ENCODE measurements around the gene MCAM. TPM values are rescaled to one million over a fixed set of nuclear protein-coding genes. Genes with fewer than 3 reads are reported as not detected.

Gene MCAM
- total RNA-seq, 1 experiment from 2014 or later: 26.4 TPM

- no peak for TF ChIP-seq ATF3 (CRISPR knock-in tag; conservative IDR thresholded peaks at IDR 0.05)
- no peak for TF ChIP-seq ZBTB21 (CRISPR knock-in tag; IDR thresholded peaks at IDR 0.05; ENCODE audit: borderline replicate concordance)
These were observed 6.3 kb downstream of the MCAM start (continued) for GRCh38 chr11:119310682-119311052.

GRCh38 chr11:119309953-119310681 is 6.8 kb downstream of the MCAM start:
- Mint-ChIP-seq H3K9me3 (no peaks in the 10 kb centered on the region), H3K27ac (no peak overlapping the region), H3K4me1 (peaks cover 18% of the 10 kb centered on the region), H3K36me3 (peaks cover 21% of the 10 kb centered on the region), H3K4me3 (no peak overlapping the region), H3K27me3 (ENCODE audit: low read depth) (peaks cover 10% of the 10 kb centered on the region)
- DNase-seq (ENCODE audit: low spot score) (no peak), ATAC-seq (no peak)
- ChIA-PET POLR2A (interaction anchor here (0.6 kb wide), 2 partner anchors 156 to 1239 kb away, joined by 3 read pairs; no protein-coding TSS in a partner anchor), CTCF (interaction anchor here (1.2 to 1.5 kb wide), 3 partner anchors 11 to 165 kb away, joined by 3 to 7 read pairs (median 4); no protein-coding TSS in a partner anchor)
- TF ChIP-seq FOXJ3 (CRISPR knock-in tag; IDR thresholded peaks at IDR 0.05; ENCODE audit: borderline replicate concordance) (no peak), MAX (CRISPR knock-in tag; IDR thresholded peaks at IDR 0.05) (no peak), GTF2I (CRISPR knock-in tag; conservative IDR thresholded peaks at IDR 0.05) (no peak), MXD4 (CRISPR knock-in tag; IDR thresholded peaks at IDR 0.05; ENCODE audit: borderline replicate concordance) (no peak)

- TF ChIP-seq AR (CRISPR knock-in tag; IDR thresholded peaks at IDR 0.05): no peak
- TF ChIP-seq NR3C1 (CRISPR knock-in tag; conservative IDR thresholded peaks at IDR 0.05; ENCODE audit: low read depth): no peak
- no peak for TF ChIP-seq USF1 (CRISPR knock-in tag; IDR thresholded peaks at IDR 0.05)
- no peak for TF ChIP-seq MYBL2 (CRISPR knock-in tag; IDR thresholded peaks at IDR 0.05)
- TF ChIP-seq NFATC4 (CRISPR knock-in tag; IDR thresholded peaks at IDR 0.05): no peak
- TF ChIP-seq TP53 (CRISPR knock-in tag; IDR thresholded peaks at IDR 0.05): no peak
- DNase-seq (ENCODE audit: low spot score): no peak
- Mint-ChIP-seq H3K27ac (peak overlapping the region; percentile 47; the same call in 1 of the 2 replicates), H3K36me3 (peaks cover 21% of the 10 kb centered on the region), H3K4me1 (peaks cover 14% of the 10 kb centered on the region), H3K4me3 (no peak overlapping the region), H3K27me3 (ENCODE audit: low read depth) (peaks cover 3% of the 10 kb centered on the region), H3K9me3 (no peaks in the 10 kb centered on the region)
- ChIA-PET CTCF (interaction anchor here (1.2 to 1.4 kb wide), 3 partner anchors 12 to 113 kb away, joined by 4 to 8 read pairs (median 7); no protein-coding TSS in a partner anchor), POLR2A (interaction anchor here (0.6 kb wide), 2 partner anchors 155 to 1240 kb away, joined by 3 read pairs; no protein-coding TSS in a partner anchor)
- ATAC-seq: no peak
These were observed 7.5 kb downstream of the MCAM start for GRCh38 chr11:119309411-119309810.

GRCh38 chr11:119307974-119308373 is 9.0 kb downstream of the MCAM start:
- ChIA-PET POLR2A (interaction anchor here (0.6 to 1.5 kb wide), 5 partner anchors 8 to 102 kb away, joined by 3 to 8 read pairs (median 4); partner anchors contain the start of genes CBL and MCAM), CTCF (interaction anchor here (1.2 to 2.9 kb wide), 11 partner anchors 8 to 112 kb away, joined by 3 to 46 read pairs (median 7); partner anchors contain the start of genes C1QTNF5, CBL and MCAM)
- no peak for TF ChIP-seq MXD4 (CRISPR knock-in tag; IDR thresholded peaks at IDR 0.05; ENCODE audit: borderline replicate concordance)
- TF ChIP-seq NR1H2 (CRISPR knock-in tag; IDR thresholded peaks at IDR 0.05): no peak
- TF ChIP-seq HMGXB4 (CRISPR knock-in tag; IDR thresholded peaks at IDR 0.05): no peak
- no peaks in the 10 kb centered on the region for H3K9me3 Mint-ChIP-seq
- DNase-seq (ENCODE audit: low spot score) (no peak), ATAC-seq (no peak)
- no peak overlapping the region for H3K4me3 Mint-ChIP-seq
- H3K27ac Mint-ChIP-seq: no peak overlapping the region
- H3K27me3 Mint-ChIP-seq (ENCODE audit: low read depth): no peaks in the 10 kb centered on the region
- H3K4me1 Mint-ChIP-seq: peaks cover 14% of the 10 kb centered on the region
- H3K36me3 Mint-ChIP-seq: peaks cover 30% of the 10 kb centered on the region

Measured in WTC11 (cell line).